K562 (cell line): Measurements from ENCODE around the gene OPTN. TPM values are rescaled to one million over a fixed set of nuclear protein-coding genes. Genes with fewer than 3 reads are reported as not detected.

Source experiments
- ATAC-seq: fragments of 200-7000 bp; cut with Tn5 transposase; 3 replicates; pipeline ENCODE4 v1.9.1; 2020; ENCODE audit warnings: moderate library complexity
- BruUV-seq: library from RNA; stranded (reverse); fragments of 400-500 nt; replicated peaks from 2 replicates; lab custom pipeline; 2021; lab: Mats Ljungman, UMichigan
- CTCF ChIA-PET: fragments of 300-600 bp; formaldehyde crosslinking; extraction: SDS; loops from one replicate; lab custom pipeline; 2021; ENCODE audit warnings: low intra/inter-chr PET ratio; lab: Yijun Ruan, JAX
- POLR2A ChIA-PET: fragments of 300-600, 350-650 bp; sonication (Branson Sonifier 250); formaldehyde crosslinking; extraction: SDS; loops from one replicate; lab custom pipeline; 2021; ENCODE audit warnings: antibody characterized with exemption, inconsistent platforms; lab: Yijun Ruan, JAX
- DNase-seq, 4 experiments: peaks; one replicate each; pipeline versions ENCODE4 v3.0.0 to v3.0.0-alpha.2; 2011 to 2018; ENCODE audit warnings: low spot score in 3 of 4, mixed read lengths in 3 of 4; ENCODE audit errors: extremely low read depth in 1 of 4
- FAIRE-seq: peaks from 2 replicates; lab custom pipeline; 2011; peaks lifted over from hg19 to GRCh38; lab: Jason Lieb, UNC
- H2AFZ ChIP-seq: 2 replicates; pipeline ENCODE4 v1.6.0; 2011; ENCODE audit warnings: low read depth, low read length, control low read depth, inconsistent platforms
- H3K27ac ChIP-seq: fragments of 200-600 bp; 3 replicates; pipeline ENCODE4 v1.8.0; 2011; ENCODE audit warnings: low read depth, mild to moderate bottlenecking, control low read depth, inconsistent platforms, low read length, moderate library complexity, mixed read lengths; ENCODE audit errors: extremely low read depth
- H3K27me3 ChIP-seq, 2 experiments: fragments of 300-600 bp in 1 of 2; 2 replicates in 1 of 2; 3 replicates in 1 of 2; pipeline versions ENCODE4 v1.6.0 to v1.8.0; 2011; ENCODE audit warnings: inconsistent platforms in 2 of 2, low read length in 2 of 2, mild to moderate bottlenecking in 1 of 2, mixed read lengths in 1 of 2, moderate library complexity in 1 of 2; ENCODE audit not compliant: control insufficient read depth in 2 of 2, insufficient read depth in 2 of 2
- H3K36me3 ChIP-seq: fragments of 300-600 bp; 3 replicates; pipeline ENCODE4 v1.8.0; 2011; ENCODE audit warnings: mild to moderate bottlenecking, low read length, inconsistent platforms; ENCODE audit not compliant: control insufficient read depth, insufficient read depth
- H3K4me1 ChIP-seq, 2 experiments: fragments of 200-600 bp in 1 of 2; replicated peaks in 1 of 2; 2 replicates in 1 of 2; 3 replicates in 1 of 2; pipeline versions ENCODE4 v1.5.1 to v1.8.0; 2011; ENCODE audit warnings: inconsistent platforms in 2 of 2, low read length in 2 of 2, mild to moderate bottlenecking in 1 of 2, mixed read lengths in 1 of 2, moderate library complexity in 1 of 2; ENCODE audit not compliant: control insufficient read depth in 2 of 2, insufficient read depth in 2 of 2
- H3K4me2 ChIP-seq: 2 replicates; pipeline ENCODE4 v1.6.1; 2011; ENCODE audit warnings: low read length, control low read depth, inconsistent platforms, mixed read lengths; ENCODE audit not compliant: insufficient read depth
- H3K4me3 ChIP-seq: fragments of 200-600 bp; sonication (generic), shearing (Covaris generic); 2 replicates; pipeline ENCODE4 v1.5.1; 2016; ENCODE audit warnings: control low read depth, inconsistent platforms
- H3K79me2 ChIP-seq: fragments of 200-600 bp; 3 replicates; pipeline ENCODE4 v1.8.0; 2011; ENCODE audit warnings: low read length, inconsistent platforms; ENCODE audit not compliant: control insufficient read depth, insufficient read depth
- H3K9ac ChIP-seq, 2 experiments: 2 replicates each; pipeline versions ENCODE4 v1.6.0 to v1.6.1; 2011; ENCODE audit warnings: low read depth in 2 of 2, low read length in 2 of 2, control low read depth in 1 of 2, inconsistent platforms in 1 of 2, mild to moderate bottlenecking in 1 of 2, mixed read lengths in 1 of 2; ENCODE audit not compliant: insufficient read depth in 1 of 2
- H3K9me1 ChIP-seq: one replicate; pipeline ENCODE4 v1.6.0; 2011; ENCODE audit warnings: inconsistent platforms, mild to moderate bottlenecking, low read length, moderate library complexity; ENCODE audit not compliant: control insufficient read depth, insufficient read depth
- H3K9me3 ChIP-seq: replicated peaks from 2 replicates; pipeline ENCODE4 v1.5.1; 2011; ENCODE audit warnings: low read depth, low read length, inconsistent platforms; ENCODE audit not compliant: control insufficient read depth, insufficient read depth
- H4K20me1 ChIP-seq: replicated peaks from 2 replicates; pipeline ENCODE4 v1.6.1; 2011; ENCODE audit warnings: low read length, inconsistent platforms, mixed read lengths; ENCODE audit not compliant: control insufficient read depth, insufficient read depth
- ERF ChIP-seq: fragments of 450-650 bp; formaldehyde crosslinking; IDR thresholded peaks from 2 replicates; pipeline ENCODE4 v1.4.0; 2020; ENCODE audit warnings: mild to moderate bottlenecking, mixed read lengths
- FOXK2 ChIP-seq, 2 experiments: fragments of 450-650 bp; IDR thresholded peaks in 1 of 2; conservative IDR thresholded peaks in 1 of 2; 2 replicates each; pipeline ENCODE4 v1.6.1; 2016; ENCODE audit warnings: low read depth in 2 of 2, mild to moderate bottlenecking in 1 of 2
- NFE2 ChIP-seq: IDR thresholded peaks from 2 replicates; pipeline ENCODE4 v1.6.1; 2014; ENCODE audit warnings: antibody characterized with exemption, low read depth
- PCBP1 ChIP-seq: fragments of 200-400 bp; formaldehyde crosslinking; IDR thresholded peaks from 2 replicates; pipeline ENCODE4 v1.6.1; 2018; ENCODE audit warnings: mild to moderate bottlenecking, low read depth, low read length; ENCODE audit not compliant: poor library complexity, severe bottlenecking
- POLR2G ChIP-seq: fragments of 200-400 bp; formaldehyde crosslinking; IDR thresholded peaks from 2 replicates; pipeline ENCODE4 v1.6.1; 2017; ENCODE audit warnings: low read depth, mild to moderate bottlenecking, antibody characterized with exemption, low read length, moderate library complexity
- RBFOX2 ChIP-seq: fragments of 200-400 bp; formaldehyde crosslinking; IDR thresholded peaks from 2 replicates; pipeline ENCODE4 v1.6.1; 2017; ENCODE audit warnings: low read depth, mild to moderate bottlenecking, low read length, moderate library complexity
- ZBTB7A ChIP-seq: IDR thresholded peaks from 2 replicates; pipeline ENCODE4 v1.6.1; 2011; ENCODE audit warnings: low read depth, mild to moderate bottlenecking, low read length, moderate library complexity, borderline replicate concordance; ENCODE audit not compliant: control insufficient read depth
- ZFX ChIP-seq: sonication (generic); formaldehyde crosslinking; IDR thresholded peaks from 2 replicates; pipeline ENCODE4 v1.8.0; 2022; ENCODE audit warnings: mild to moderate bottlenecking, missing genetic modification reagents, moderate library complexity
- ZNF347 ChIP-seq: fragments of 450-650 bp; formaldehyde crosslinking; IDR thresholded peaks from 2 replicates; pipeline ENCODE4 v1.4.0; 2020; ENCODE audit warnings: low read depth, mild to moderate bottlenecking, moderate library complexity
- WGBS: fragments of 100-300 bp; shearing (Covaris generic); methylation state at CpG from one replicate; pipeline ENCODE4 v1.1.6; 2016; ENCODE audit warnings: low coverage, mixed read lengths; ENCODE audit not compliant: insufficient coverage; ENCODE audit errors: missing lambda C conversion rate; 5-methylcytosine and 5-hydroxymethylcytosine counted together
- in situ Hi-C: fragments of 300-500 bp; cut with MboI; formaldehyde crosslinking; loops from 4 replicates; pipeline ENCODE4 v1.15.0; 2018; ENCODE audit warnings: inconsistent platforms, mixed read lengths
- intact Hi-C: fragments of 100-400 bp; cut with micrococcal nuclease; formaldehyde crosslinking; loops from 2 replicates; pipeline ENCODE4 v1.14.2; 2022
- polyA plus RNA-seq, 8 experiments: library from polyadenylated mRNA; depleted of rRNA in 4 of 8; stranded (reverse) in 5 of 8; unstranded in 3 of 8; fragments of >200 nt; fragmentation: Nextera tagmentation in 2 of 8; fragmentation: Illumina TruSeq in 1 of 8; extraction: Ambion mirVana in 2 of 8; extraction: Trizol in 1 of 8; gene quantifications; 2 replicates each; pipeline versions ENCODE4 v1.2.1 to v1.2.3, GENCODE V29; 2011 to 2014; ENCODE audit warnings: inconsistent platforms in 1 of 8, missing spikeins in 1 of 8
- total RNA-seq, 7 experiments: library from RNA; depleted of rRNA in 6 of 7; stranded (reverse); fragments of >200 nt in 6 of 7; fragmentation: Illumina TruSeq in 2 of 7; extraction: Trizol in 2 of 7; gene quantifications; 2 replicates each; pipeline versions ENCODE4 v1.2.1 to v1.2.3, GENCODE V29; 2011 to 2021; ENCODE audit warnings: low replicate concordance in 1 of 7
- TF ChIP-seq, protein P1 (sequence below): sonication (generic); formaldehyde crosslinking; IDR thresholded peaks from 2 replicates; pipeline ENCODE4 v1.8.1; 2022; ENCODE audit warnings: missing genetic modification reagents

The OPTN gene
- total and polyA plus RNA-seq, 9 of the 15 experiments (the other 6 are each of a cell fraction or from before 2014, with no cell fraction given), result 2.2 to 6.8 (median 5.0) TPM

DNA sequence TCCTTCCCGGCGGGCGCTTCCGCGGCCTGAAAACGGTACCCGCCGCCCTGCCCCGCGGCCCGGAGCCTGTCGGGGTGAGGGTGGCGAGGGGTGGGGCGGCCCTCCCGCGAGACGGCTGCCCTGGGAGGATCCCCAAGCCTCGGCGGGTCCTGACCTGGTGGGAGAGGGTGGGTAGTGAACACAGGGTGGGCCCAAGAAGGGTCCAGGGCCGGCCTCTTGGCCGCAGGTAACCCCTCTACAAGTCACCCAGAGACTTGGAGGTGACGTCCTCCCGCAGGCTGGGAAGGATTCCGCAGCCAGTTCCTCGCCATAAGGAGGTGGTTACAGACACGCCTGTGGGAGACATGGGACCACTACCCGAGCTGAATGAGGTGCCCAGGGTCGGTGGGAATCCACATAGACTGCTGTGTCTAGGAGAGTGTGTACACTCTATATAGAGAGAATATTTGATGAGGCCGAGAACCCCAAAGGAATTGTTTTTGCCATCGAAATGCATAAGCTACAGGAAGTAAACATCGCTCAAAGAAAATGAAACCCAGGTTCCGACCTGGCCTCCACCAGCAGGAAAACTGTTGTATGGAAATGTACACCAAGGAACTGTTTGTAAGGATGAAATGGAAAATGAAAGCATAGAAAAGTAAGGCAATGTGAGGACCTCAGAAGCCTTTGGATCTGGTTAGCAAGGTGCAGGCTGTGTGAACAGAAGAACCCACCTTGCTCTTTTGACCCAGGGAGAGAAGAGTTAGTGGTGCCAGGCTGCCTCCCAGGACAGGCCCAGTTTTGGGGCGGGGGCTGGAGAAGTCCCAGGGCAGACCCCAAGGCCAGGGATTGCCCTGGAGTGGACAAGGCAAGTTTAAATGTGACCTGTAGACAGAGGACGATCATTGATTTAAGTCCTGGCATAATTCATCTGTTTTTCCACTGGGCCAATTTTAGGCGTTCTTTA is 659 bp downstream of the OPTN start:
- Histone ChIP-seq H3K27ac (peak overlapping the region; percentile 2; the same call in 2 of the 3 replicates), H3K9me3 (no peaks in the 10 kb centered on the region), H3K4me1 (peaks cover 8 to 10% of the 10 kb centered on the region in 2 experiments; a peak in 4 of 5 replicates), H3K9me1 (no peaks in the 10 kb centered on the region)
- in situ Hi-C loops (no loop called here), intact Hi-C loops (loop anchor here (10.0 kb wide), 3 partner anchors 204 to 434 kb away; partner anchors contain the start of gene PHYH)
- BruUV-seq, result TSS peak; percentile 55
- no peak for FAIRE-seq
- TF ChIP-seq NFE2 (no peak), POLR2G (peak; percentile 1; the same call in 1 of the 2 replicates), ERF (CRISPR knock-in tag) (0 out of 2 replicates have a peak, but pooled peaks have one; percentile 40), FOXK2 (conservative IDR thresholded peaks at IDR 0.05 in 1 of 2, IDR thresholded peaks at IDR 0.05 in 1 of 2; ENCODE audit: low read depth in 2 of 2) (peak in 1 of 2 experiments; percentile 51; a peak in 2 of 4 replicates), ZNF347 (CRISPR knock-in tag) (no peak), ZFX (CRISPR knock-in tag) (peak; percentile 27; the same call in 1 of the 2 replicates), ZBTB7A (0 out of 2 replicates have a peak, but pooled peaks have one; percentile 69), RBFOX2 (peak; percentile 46; the same call in 1 of the 2 replicates), PCBP1 (peak; percentile 1)
- TF ChIP-seq, protein P1, sequence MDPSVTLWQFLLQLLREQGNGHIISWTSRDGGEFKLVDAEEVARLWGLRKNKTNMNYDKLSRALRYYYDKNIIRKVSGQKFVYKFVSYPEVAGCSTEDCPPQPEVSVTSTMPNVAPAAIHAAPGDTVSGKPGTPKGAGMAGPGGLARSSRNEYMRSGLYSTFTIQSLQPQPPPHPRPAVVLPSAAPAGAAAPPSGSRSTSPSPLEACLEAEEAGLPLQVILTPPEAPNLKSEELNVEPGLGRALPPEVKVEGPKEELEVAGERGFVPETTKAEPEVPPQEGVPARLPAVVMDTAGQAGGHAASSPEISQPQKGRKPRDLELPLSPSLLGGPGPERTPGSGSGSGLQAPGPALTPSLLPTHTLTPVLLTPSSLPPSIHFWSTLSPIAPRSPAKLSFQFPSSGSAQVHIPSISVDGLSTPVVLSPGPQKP, result 0 out of 2 replicates have a peak, but pooled peaks have one; percentile 11
- TF ChIP-seq, all 486 proteins: peak for 8
- Histone ChIP-seq H2AFZ (peak overlapping the region; percentile 97), H4K20me1 (no peaks in the 10 kb centered on the region), H3K9ac (peak overlapping the region; percentile 55 to 87), H3K36me3 (no peaks in the 10 kb centered on the region), H3K79me2 (no peaks in the 10 kb centered on the region), H3K27me3 (no peaks in the 10 kb centered on the region), H3K4me2 (peak overlapping the region; percentile 91), H3K4me3 (peak overlapping the region; percentile 61)
- DNase-seq (peak in 2 of 4 experiments; percentile 24 to 27), ATAC-seq (peak; percentile 57)
- 10% methylated on average over 15 of the region's 35 CpGs for whole genome bisulfite sequencing
- POLR2A ChIA-PET, result interaction anchor here (0.6 kb wide), 2 partner anchors 61 to 403 kb away, joined by 3 read pairs; partner anchors contain the start of gene MCM10
- CTCF ChIA-PET, result interaction anchor here (0.7 to 0.8 kb wide), 2 partner anchors 121 to 320 kb away, joined by 3 read pairs; no protein-coding TSS in a partner anchor
